H9 (cell line): ENCODE data around the gene PDE4B. TPM values are rescaled to one million over a fixed set of nuclear protein-coding genes. Genes with fewer than 3 reads are reported as not detected.

Experiments
- DNase-seq: peaks from one replicate; pipeline ENCODE4 v3.0.0-alpha.2; 2017
- H2AFZ ChIP-seq: one replicate; pipeline ENCODE4 v1.6.1; 2013; ENCODE audit warnings: mild to moderate bottlenecking, low read length, control low read depth, moderate library complexity
- H2AK5ac ChIP-seq: 2 replicates; pipeline ENCODE4 v1.6.1; 2013; ENCODE audit warnings: low read length, control low read depth, mixed read lengths; ENCODE audit not compliant: insufficient read length
- H2BK120ac ChIP-seq: one replicate; pipeline ENCODE4 v1.6.1; 2013; ENCODE audit warnings: low read depth, mild to moderate bottlenecking, low read length, control low read depth, inconsistent platforms; ENCODE audit not compliant: poor library complexity, severe bottlenecking
- H2BK12ac ChIP-seq: 2 replicates; pipeline ENCODE4 v1.6.1; 2013; ENCODE audit warnings: low read length, control low read depth, mixed read lengths, low read depth; ENCODE audit not compliant: insufficient read length
- H2BK15ac ChIP-seq: 2 replicates; pipeline ENCODE4 v1.6.1; 2013; ENCODE audit warnings: low read depth, low read length, control low read depth
- H2BK20ac ChIP-seq: one replicate; pipeline ENCODE4 v1.6.1; 2013; ENCODE audit warnings: low read depth, mild to moderate bottlenecking, low read length, control low read depth, inconsistent platforms; ENCODE audit not compliant: poor library complexity, severe bottlenecking
- H2BK5ac ChIP-seq: 2 replicates; pipeline ENCODE4 v1.6.1; 2013; ENCODE audit warnings: low read length, control low read depth, mixed read lengths; ENCODE audit not compliant: insufficient read length
- H3K14ac ChIP-seq: 2 replicates; pipeline ENCODE4 v1.6.1; 2013; ENCODE audit warnings: low read length, control low read depth; ENCODE audit not compliant: insufficient read depth
- H3K18ac ChIP-seq: 2 replicates; pipeline ENCODE4 v1.6.1; 2013; ENCODE audit warnings: low read depth, mild to moderate bottlenecking, mixed read lengths, low read length, control low read depth; ENCODE audit not compliant: insufficient read length
- H3K23ac ChIP-seq: 2 replicates; pipeline ENCODE4 v1.6.1; 2013; ENCODE audit warnings: low read length, control low read depth, mixed read lengths, low read depth; ENCODE audit not compliant: insufficient read length
- H3K23me2 ChIP-seq: 2 replicates; pipeline ENCODE4 v1.6.1; 2013; ENCODE audit warnings: low read depth, mild to moderate bottlenecking, mixed read lengths, low read length, control low read depth; ENCODE audit not compliant: insufficient read length, poor library complexity, severe bottlenecking
- H3K27ac ChIP-seq: 2 replicates; pipeline ENCODE4 v1.5.1; 2013; ENCODE audit warnings: low read length, control low read depth, mixed read lengths, low read depth; ENCODE audit not compliant: insufficient read length
- H3K27me3 ChIP-seq: 2 replicates; pipeline ENCODE4 v1.6.1; 2013; ENCODE audit warnings: low read length, control low read depth, inconsistent platforms; ENCODE audit not compliant: insufficient read depth
- H3K4ac ChIP-seq: 2 replicates; pipeline ENCODE4 v1.6.1; 2013; ENCODE audit warnings: low read depth, mild to moderate bottlenecking, control low read depth, inconsistent platforms, low read length, moderate library complexity
- H3K4me1 ChIP-seq: 2 replicates; pipeline ENCODE4 v1.6.1; 2013; ENCODE audit warnings: low read length, control low read depth, inconsistent platforms; ENCODE audit not compliant: insufficient read depth
- H3K4me2 ChIP-seq: 2 replicates; pipeline ENCODE4 v1.6.1; 2013; ENCODE audit warnings: low read length, control low read depth, mixed read lengths; ENCODE audit not compliant: insufficient read length, insufficient read depth
- H3K56ac ChIP-seq: 2 replicates; pipeline ENCODE4 v1.6.1; 2013; ENCODE audit warnings: low read depth, mild to moderate bottlenecking, mixed read lengths, low read length, control low read depth; ENCODE audit not compliant: insufficient read length
- H3K79me1 ChIP-seq: 2 replicates; pipeline ENCODE4 v1.6.1; 2013; ENCODE audit warnings: low read depth, mild to moderate bottlenecking, moderate library complexity, low read length, control low read depth, inconsistent platforms; ENCODE audit not compliant: insufficient read depth, poor library complexity, severe bottlenecking
- H3K79me2 ChIP-seq: 2 replicates; pipeline ENCODE4 v1.6.1; 2013; ENCODE audit warnings: low read length, control low read depth, inconsistent platforms; ENCODE audit not compliant: insufficient read depth
- H3K9ac ChIP-seq: 2 replicates; pipeline ENCODE4 v1.6.1; 2013; ENCODE audit warnings: low read length, control low read depth, mixed read lengths; ENCODE audit not compliant: insufficient read length; ENCODE audit errors: extremely low read depth
- H3K9me3 ChIP-seq: one replicate; pipeline ENCODE4 v1.6.1; 2013; ENCODE audit warnings: low read depth, low read length, inconsistent platforms; ENCODE audit not compliant: control insufficient read depth
- H3T11ph ChIP-seq: one replicate; pipeline ENCODE4 v1.6.1; 2013; ENCODE audit warnings: mild to moderate bottlenecking, low read length, control low read depth, inconsistent platforms
- H4K20me1 ChIP-seq: one replicate; pipeline ENCODE4 v1.6.1; 2013; ENCODE audit not compliant: control insufficient read depth, insufficient read length, insufficient read depth
- H4K5ac ChIP-seq: 2 replicates; pipeline ENCODE4 v1.6.1; 2013; ENCODE audit warnings: low read depth, mild to moderate bottlenecking, mixed read lengths, low read length, control low read depth; ENCODE audit not compliant: insufficient read length
- H4K8ac ChIP-seq: replicated peaks from 2 replicates; pipeline ENCODE4 v1.6.1; 2013; ENCODE audit warnings: low read length, control low read depth, mixed read lengths, low read depth; ENCODE audit not compliant: insufficient read length
- H4K91ac ChIP-seq: 2 replicates; pipeline ENCODE4 v1.6.1; 2013; ENCODE audit warnings: low read depth, mild to moderate bottlenecking, moderate library complexity, mixed read lengths, low read length, control low read depth; ENCODE audit not compliant: insufficient read length
- H3K27ac Mint-ChIP-seq, 3 experiments: 2 replicates in 2 of 3; 3 replicates in 1 of 3; pipeline ENCODE4 v1.8.0; 2020 to 2021; ENCODE audit warnings: mixed read lengths in 3 of 3, mild to moderate bottlenecking in 1 of 3, moderate library complexity in 1 of 3
- H3K27me3 Mint-ChIP-seq: 2 replicates; pipeline ENCODE4 v1.8.0; 2021; ENCODE audit warnings: low read depth, mild to moderate bottlenecking, moderate library complexity, mixed read lengths
- H3K36me3 Mint-ChIP-seq, 3 experiments: 2 replicates in 2 of 3; 3 replicates in 1 of 3; pipeline ENCODE4 v1.8.0; 2020 to 2021; ENCODE audit warnings: low read depth in 3 of 3, mixed read lengths in 3 of 3; ENCODE audit not compliant: insufficient read depth in 1 of 3
- H3K4me1 Mint-ChIP-seq, 2 experiments: 2 replicates each; pipeline ENCODE4 v1.8.0; 2020; ENCODE audit warnings: mixed read lengths in 2 of 2
- H3K4me3 Mint-ChIP-seq, 2 experiments: 2 replicates in 1 of 2; 3 replicates in 1 of 2; pipeline ENCODE4 v1.8.0; 2020 to 2021; ENCODE audit warnings: mild to moderate bottlenecking in 2 of 2, mixed read lengths in 2 of 2, moderate library complexity in 1 of 2
- H3K9me3 Mint-ChIP-seq, 2 experiments: 2 replicates in 1 of 2; 3 replicates in 1 of 2; pipeline ENCODE4 v1.8.0; 2020; ENCODE audit warnings: mild to moderate bottlenecking in 2 of 2, mixed read lengths in 2 of 2, moderate library complexity in 1 of 2
- CTCF ChIP-seq: fragments of 200-600 bp; sonication (generic); conservative IDR thresholded peaks from 3 replicates; pipeline ENCODE4 v1.8.0; 2021; ENCODE audit warnings: antibody characterized with exemption, mild to moderate bottlenecking
- WGBS: extraction: QIAGEN DNeasy Blood & Tissue Kit; methylation state at CpG from one replicate; pipeline ENCODE4 v1.1.7; 2013; ENCODE audit warnings: missing lambda C conversion rate, low lambda C conversion rate, mixed read lengths; ENCODE audit not compliant: insufficient read length; ENCODE audit errors: extremely low coverage; 5-methylcytosine and 5-hydroxymethylcytosine counted together
- total RNA-seq: library from RNA; stranded (reverse); gene quantifications from 2 replicates; pipeline ENCODE4 v1.2.1, GENCODE V29; 2021

PDE4B gene
- total RNA-seq, 1 experiment from 2014 or later, result 19.8 TPM

GRCh38 chr1:65826782-65827181 is 34.1 kb downstream of the PDE4B start:
- H4K20me1 ChIP-seq, result no peaks in the 10 kb centered on the region
- no peak overlapping the region for H2BK15ac ChIP-seq
- no peak overlapping the region for H3K14ac ChIP-seq
- H2BK120ac ChIP-seq, result no peak overlapping the region
- no peak overlapping the region for H3K56ac ChIP-seq
- no peaks in the 10 kb centered on the region for H3K9me3 ChIP-seq
- H2AFZ ChIP-seq, result no peak overlapping the region
- no peak for TF ChIP-seq CTCF
- no peak overlapping the region for H3K27ac ChIP-seq
- no peak overlapping the region for H3K9ac ChIP-seq
- H3K9me3 Mint-ChIP-seq, result no peaks in the 10 kb centered on the region
- H3K79me2 ChIP-seq, result no peaks in the 10 kb centered on the region
- H3K27ac Mint-ChIP-seq, result no peak overlapping the region
- no peak overlapping the region for H3K4me2 ChIP-seq
- no peaks in the 10 kb centered on the region for H3K27me3 ChIP-seq
- H3K36me3 Mint-ChIP-seq, result no peaks in the 10 kb centered on the region
- H3K27me3 Mint-ChIP-seq, result 0 out of 2 replicates have a peak, but pooled peaks cover 1% of the 10 kb centered on the region
- no peak overlapping the region for H3K18ac ChIP-seq
- no peak overlapping the region for H2BK20ac ChIP-seq
- H2AK5ac ChIP-seq, result no peak overlapping the region
- H3K4me1 Mint-ChIP-seq, result no peaks in the 10 kb centered on the region
- no peak overlapping the region for H3K4me3 Mint-ChIP-seq
- H2BK5ac ChIP-seq, result no peak overlapping the region
- DNase-seq, result no peak
- H3K4me1 ChIP-seq, result no peaks in the 10 kb centered on the region
- no peak overlapping the region for H4K8ac ChIP-seq
- 100% methylated on average over 1 of the region's 3 CpGs for WGBS
- no peak overlapping the region for H2BK12ac ChIP-seq
- no peaks in the 10 kb centered on the region for H3K79me1 ChIP-seq
- no peak overlapping the region for H3K23ac ChIP-seq
- no peaks in the 10 kb centered on the region for H3K23me2 ChIP-seq
- H4K91ac ChIP-seq, result no peak overlapping the region
- H4K5ac ChIP-seq, result no peak overlapping the region
- no peak overlapping the region for H3K4ac ChIP-seq
- H3T11ph ChIP-seq, result no peak overlapping the region
